Thymus (tissue), 11 donors: Measurements from ENCODE around the gene CLIC4. TPM values are rescaled to one million over a fixed set of nuclear protein-coding genes. Genes with fewer than 3 reads are reported as not detected.
"Not testable (repeated sequence)": the region's sequence is repeated elsewhere in the genome, so short reads cannot be mapped to it uniquely, and the experiment has no call there.

Experiments
- DNase-seq, 9 donors: peaks; one replicate each; pipeline ENCODE4 v3.0.0-alpha.2; 2013; ENCODE audit warnings: low spot score in 9 of 9, low read depth in 6 of 9, missing footprints in 1 of 9
- H3K27ac ChIP-seq, 2 donors: one replicate each; pipeline ENCODE4 v1.5.1; 2013; ENCODE audit warnings: control low read depth in 1 of 2, low read depth in 1 of 2, low read length in 1 of 2, mild to moderate bottlenecking in 1 of 2, moderate library complexity in 1 of 2
- H3K27me3 ChIP-seq, 2 donors: one replicate each; pipeline ENCODE4 v1.5.1; 2013; ENCODE audit warnings: low read length in 1 of 2; ENCODE audit not compliant: control insufficient read depth in 2 of 2, insufficient read depth in 1 of 2
- H3K36me3 ChIP-seq, 2 donors: one replicate each; pipeline ENCODE4 v1.5.1; 2013; ENCODE audit warnings: low read length in 1 of 2, mild to moderate bottlenecking in 1 of 2, moderate library complexity in 1 of 2; ENCODE audit not compliant: control insufficient read depth in 2 of 2, insufficient read depth in 2 of 2
- H3K4me1 ChIP-seq, 2 donors: one replicate each; pipeline ENCODE4 v1.5.1; 2013; ENCODE audit warnings: low read length in 2 of 2; ENCODE audit not compliant: control insufficient read depth in 2 of 2, insufficient read depth in 2 of 2
- H3K4me3 ChIP-seq, 2 donors: one replicate each; pipeline ENCODE4 v1.5.1; 2013; ENCODE audit warnings: low read length in 2 of 2, control low read depth in 1 of 2, mild to moderate bottlenecking in 1 of 2
- H3K9me3 ChIP-seq, 2 donors: one replicate each; pipeline ENCODE4 v1.5.1; 2013; ENCODE audit warnings: low read length in 1 of 2, mild to moderate bottlenecking in 1 of 2; ENCODE audit not compliant: control insufficient read depth in 2 of 2, insufficient read depth in 1 of 2
- WGBS: extraction: QIAGEN DNeasy Blood & Tissue Kit; methylation state at CpG from one replicate; pipeline ENCODE4 v1.1.7; 2013; 5-methylcytosine and 5-hydroxymethylcytosine counted together
- polyA plus RNA-seq: library from polyadenylated mRNA; stranded (reverse); fragments of 200-250 nt; gene quantifications from one replicate; pipeline ENCODE4 v1.2.3, GENCODE V29; 2013
- total RNA-seq: library from RNA; stranded (reverse); fragments of 120-200 nt; gene quantifications from one replicate; pipeline ENCODE4 v1.2.4, GENCODE V29; 2013
- donor health status: healthy.

Gene CLIC4
- total and polyA plus RNA-seq, 2 donors = 29.9 to 96.5 TPM

DNA sequence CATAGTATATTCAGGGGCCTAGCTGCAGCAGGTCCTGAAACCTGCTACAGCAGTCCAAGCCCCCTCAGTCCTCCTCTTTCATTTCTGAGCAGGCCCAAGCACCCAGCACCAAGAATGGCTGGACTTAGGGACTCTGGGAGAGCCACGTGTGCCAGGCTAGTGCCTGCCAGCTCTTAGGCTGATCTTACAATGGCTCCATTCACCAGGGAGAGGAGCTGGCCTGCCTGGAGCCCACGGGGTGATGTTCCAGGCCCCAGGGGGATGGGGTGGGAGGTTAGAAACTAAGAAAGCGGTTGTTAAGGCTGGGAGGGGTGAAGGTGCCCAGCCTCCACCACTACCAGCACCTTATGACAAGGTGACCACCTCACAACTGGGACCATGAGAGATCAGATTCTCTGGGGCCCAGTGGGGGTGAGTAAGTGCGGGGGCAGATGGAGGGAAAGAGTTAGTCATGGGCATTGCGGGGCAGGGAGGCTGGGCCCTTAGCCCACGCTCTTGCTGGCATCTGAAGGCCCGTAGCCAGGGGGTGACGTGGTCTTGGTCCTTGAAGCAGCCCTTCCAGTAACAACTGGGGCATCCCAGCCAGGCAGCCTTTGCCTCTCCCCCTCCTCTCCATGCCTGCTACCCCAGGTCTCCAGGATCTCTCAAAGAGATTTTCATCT lies 30.3 kb upstream of the CLIC4 start:
- no peaks in the 10 kb centered on the region for H3K36me3 ChIP-seq
- no peak overlapping the region for H3K4me3 ChIP-seq
- H3K4me1 ChIP-seq = no peaks in the 10 kb centered on the region
- no peaks in the 10 kb centered on the region for H3K27me3 ChIP-seq
- H3K9me3 ChIP-seq = no peaks in the 10 kb centered on the region
- DNase-seq = no peak
- 99% methylated on average over 8 of the region's 8 CpGs for WGBS
- H3K27ac ChIP-seq = no peak overlapping the region

DNA sequence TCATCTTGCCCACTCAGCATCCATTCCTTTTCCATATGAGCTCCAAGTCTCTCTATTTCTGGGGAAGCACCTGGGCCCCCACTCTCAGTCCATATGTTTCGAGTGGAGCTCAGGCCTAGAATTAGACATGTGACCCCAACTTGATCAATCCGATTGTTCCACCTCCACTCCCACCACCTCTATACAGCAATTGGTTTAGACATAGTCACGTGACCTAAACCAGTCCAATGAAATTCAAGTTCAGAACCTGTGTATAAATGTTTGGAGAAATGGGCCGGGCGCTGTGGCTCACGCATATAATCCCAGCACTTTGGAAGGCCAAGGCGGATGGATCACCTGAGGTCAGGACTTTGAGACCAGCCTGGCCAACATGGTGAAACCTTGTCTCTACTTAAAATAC lies 29.6 kb upstream of the CLIC4 start:
- Histone ChIP-seq H3K27me3 (no peaks in the 10 kb centered on the region), H3K36me3 (no peaks in the 10 kb centered on the region), H3K4me3 (no peak overlapping the region), H3K9me3 (no peaks in the 10 kb centered on the region), H3K4me1 (no peaks in the 10 kb centered on the region), H3K27ac (no peak overlapping the region)
- DNase-seq = no peak
- WGBS = 98% methylated on average over 7 of the region's 7 CpGs

DNA sequence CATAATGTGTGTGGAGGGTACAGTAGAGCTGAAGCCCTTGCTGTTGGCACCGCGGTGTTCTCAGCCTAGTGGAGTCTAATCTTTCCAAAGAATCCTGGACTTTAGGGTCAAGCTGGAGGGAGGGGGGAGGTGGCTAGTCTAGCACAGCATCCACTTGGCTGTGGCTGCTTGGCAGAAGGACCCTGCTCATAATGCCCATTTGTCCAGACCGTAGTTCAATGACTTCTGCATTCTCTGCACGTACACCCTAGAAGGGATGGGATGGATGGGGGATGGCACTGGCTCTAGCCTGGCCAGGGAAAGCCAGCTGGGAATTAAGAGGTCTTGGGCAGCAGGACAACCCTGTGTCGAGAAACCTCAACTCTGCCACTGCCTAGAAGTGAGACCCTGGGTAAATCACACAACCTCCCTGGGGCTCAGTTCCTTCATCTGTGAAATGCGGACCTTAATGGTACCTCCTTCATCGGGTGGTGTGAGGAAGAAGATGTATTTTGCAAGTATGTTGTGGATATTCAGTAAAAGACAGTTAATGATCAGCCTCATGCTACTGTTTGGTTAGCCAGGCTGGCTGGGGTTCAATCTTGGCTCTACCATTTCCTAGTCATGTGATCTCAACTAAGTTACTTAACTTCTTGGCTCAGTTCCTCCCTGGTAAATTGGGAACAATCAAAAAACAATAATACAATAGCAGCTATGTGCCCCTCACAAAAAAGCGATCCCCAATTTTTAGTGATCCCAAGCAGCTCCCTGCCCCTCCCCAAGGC lies 27.2 kb upstream of the CLIC4 start:
- H3K27me3 ChIP-seq = no peaks in the 10 kb centered on the region
- no peak overlapping the region for H3K27ac ChIP-seq
- H3K36me3 ChIP-seq = no peaks in the 10 kb centered on the region
- H3K4me1 ChIP-seq = peaks cover 0 to 4% of the 10 kb centered on the region in 2 donors
- H3K4me3 ChIP-seq = no peak overlapping the region
- no peaks in the 10 kb centered on the region for H3K9me3 ChIP-seq
- WGBS = 98% methylated on average over 8 of the region's 8 CpGs
- no peak for DNase-seq

DNA sequence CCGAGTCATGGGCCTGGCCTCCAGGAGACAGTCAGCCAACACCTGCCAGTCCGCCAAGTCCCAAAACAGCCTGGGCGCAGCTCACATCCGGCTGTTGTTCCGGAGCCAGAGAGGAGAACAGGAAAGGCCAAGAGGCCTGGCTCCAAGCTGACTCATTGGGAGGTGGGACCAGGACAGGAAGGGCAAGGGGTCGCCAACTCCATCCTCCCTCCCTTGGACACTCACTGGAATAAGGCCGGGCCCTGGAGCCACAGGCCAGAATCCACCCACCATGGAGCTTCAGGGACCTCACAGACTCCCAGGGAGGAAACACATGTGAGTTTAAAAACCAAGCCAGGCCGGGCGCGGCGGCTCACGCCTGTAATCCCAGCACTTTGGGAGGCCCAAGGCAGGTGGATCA lies 25.1 kb upstream of the CLIC4 start:
- Histone ChIP-seq H3K36me3 (no peaks in the 10 kb centered on the region), H3K4me3 (no peak overlapping the region), H3K9me3 (no peaks in the 10 kb centered on the region), H3K27ac (no peak overlapping the region), H3K27me3 (no peaks in the 10 kb centered on the region), H3K4me1 (peaks cover 0 to 4% of the 10 kb centered on the region in 2 donors)
- WGBS = 88% methylated on average over 12 of the region's 12 CpGs
- DNase-seq = no peak

DNA sequence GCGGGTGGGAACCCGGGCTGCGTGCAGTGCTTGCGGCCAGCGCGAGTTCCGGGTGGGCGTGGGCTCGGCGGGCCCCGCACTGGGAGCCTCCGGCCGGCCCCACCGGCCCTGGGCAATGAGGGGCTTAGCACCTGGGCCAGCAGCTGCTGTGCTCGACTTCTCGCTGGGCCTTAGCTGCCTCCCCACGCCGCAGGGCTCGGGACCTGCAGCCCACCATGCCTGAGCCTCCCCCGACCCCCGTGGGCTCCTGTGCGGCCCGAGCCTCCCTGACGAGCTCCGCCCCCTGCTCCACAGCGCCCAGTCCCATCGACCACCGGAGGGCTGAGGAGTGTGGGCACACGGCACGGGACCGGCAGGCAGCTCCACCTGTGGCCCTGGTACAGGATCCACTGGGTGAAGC lies 23.7 kb upstream of the CLIC4 start:
- WGBS = 92% methylated on average over 30 of the region's 31 CpGs
- no peak overlapping the region for H3K4me3 ChIP-seq
- no peaks in the 10 kb centered on the region for H3K9me3 ChIP-seq
- no peak overlapping the region for H3K27ac ChIP-seq
- no peaks in the 10 kb centered on the region for H3K27me3 ChIP-seq
- peaks cover 0 to 4% of the 10 kb centered on the region in 2 donors for H3K4me1 ChIP-seq
- no peak for DNase-seq
- H3K36me3 ChIP-seq = no peaks in the 10 kb centered on the region

DNA sequence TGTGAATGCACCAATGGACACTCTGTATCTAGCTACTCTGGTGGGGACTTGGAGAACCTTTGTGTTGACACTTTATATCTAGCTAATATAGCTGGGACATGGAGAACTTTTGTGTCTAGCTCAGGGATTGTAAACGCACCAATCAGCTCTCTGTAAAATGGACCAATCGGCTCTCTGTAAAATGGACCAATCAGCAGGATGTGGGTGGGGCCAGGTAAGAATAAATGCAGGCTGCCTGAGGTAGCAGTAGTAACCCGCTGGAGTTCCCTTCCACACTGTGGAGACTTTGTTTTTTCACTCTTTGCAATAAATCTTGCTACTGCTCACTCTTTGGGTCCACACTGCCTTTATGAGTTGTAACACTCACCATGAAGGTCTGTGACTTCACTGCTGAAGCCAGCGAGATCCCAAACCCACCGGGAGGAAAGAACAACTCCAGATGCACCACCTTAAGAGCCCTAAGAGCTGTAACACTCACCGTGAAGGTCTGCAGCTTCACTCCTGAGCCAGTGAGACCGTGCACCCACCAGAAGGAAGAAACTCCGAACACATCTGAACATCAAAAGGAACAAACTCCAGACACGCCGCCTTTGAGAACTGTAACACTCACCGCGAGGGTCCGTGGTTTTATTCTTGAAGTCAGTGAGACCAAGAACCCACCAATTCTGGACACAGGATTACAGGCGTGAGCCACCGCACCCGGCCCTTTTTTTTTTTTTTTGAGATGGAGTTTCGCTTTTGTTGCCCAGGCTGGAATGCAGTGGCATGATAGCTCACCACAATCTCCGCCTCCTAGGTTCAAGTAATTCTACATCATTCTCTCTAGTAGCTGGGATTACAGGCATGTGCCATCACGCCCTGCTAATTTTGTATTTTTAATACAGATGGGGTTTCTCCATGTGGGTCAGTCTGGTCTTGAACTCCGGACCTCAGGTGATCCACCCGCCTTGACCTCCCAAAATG lies 22.9 kb upstream of the CLIC4 start:
- Histone ChIP-seq H3K4me1 (peaks cover 0 to 13% of the 10 kb centered on the region in 2 donors), H3K4me3 (peak overlapping the region in 1 of 2 donors; percentile 21)
- not testable (repeated sequence) for H3K27me3 ChIP-seq, H3K36me3 ChIP-seq, DNase-seq, H3K27ac ChIP-seq, H3K9me3 ChIP-seq
- WGBS = 52% methylated on average over 21 of the region's 21 CpGs

DNA sequence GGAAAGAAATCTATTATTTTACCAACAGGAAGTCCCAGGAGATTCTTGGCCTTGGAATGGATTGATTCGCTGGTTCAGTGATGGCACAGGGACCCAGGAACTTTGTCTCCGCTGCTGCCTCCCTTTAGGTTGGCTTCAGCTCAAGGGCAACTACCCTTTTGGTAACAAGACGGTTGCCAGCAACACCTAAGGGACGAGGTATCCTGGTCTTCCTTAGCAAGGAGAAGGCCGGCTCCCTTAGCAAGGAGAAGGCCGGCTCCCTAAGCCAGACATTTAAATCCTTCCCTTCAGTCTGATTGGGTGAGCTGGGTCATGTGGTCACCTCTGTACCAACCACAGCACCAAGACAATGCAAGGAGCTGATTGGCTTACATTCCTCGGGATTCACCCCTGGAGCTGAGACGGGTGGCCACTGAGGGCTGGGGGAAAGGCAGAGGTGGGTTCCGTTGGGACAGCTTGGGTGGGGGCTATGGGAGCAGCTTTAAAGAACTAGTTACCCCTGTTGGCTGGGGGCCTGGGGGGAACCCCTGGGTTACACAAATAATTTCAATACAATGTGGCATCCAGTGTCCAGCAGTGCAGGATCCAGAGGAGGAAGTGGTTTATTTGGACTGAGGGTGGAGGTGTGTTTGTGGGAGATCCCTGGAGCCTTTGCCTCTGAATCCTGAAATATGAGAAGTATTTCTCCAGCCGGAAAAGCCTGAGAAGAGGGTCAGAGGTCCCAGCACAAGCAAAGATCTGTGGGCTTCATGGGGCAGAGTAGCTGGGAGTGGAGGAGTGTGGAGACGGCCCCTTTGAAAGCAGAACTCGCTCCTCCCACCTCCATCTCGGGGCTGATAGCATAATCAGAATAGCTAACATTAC lies 20.7 kb upstream of the CLIC4 start:
- Histone ChIP-seq H3K27me3 (no peaks in the 10 kb centered on the region), H3K9me3 (no peaks in the 10 kb centered on the region), H3K27ac (no peak overlapping the region), H3K36me3 (no peaks in the 10 kb centered on the region), H3K4me1 (peaks cover 0 to 22% of the 10 kb centered on the region in 2 donors), H3K4me3 (no peak overlapping the region)
- WGBS = 95% methylated on average over 13 of the region's 13 CpGs
- DNase-seq = no peak

DNA sequence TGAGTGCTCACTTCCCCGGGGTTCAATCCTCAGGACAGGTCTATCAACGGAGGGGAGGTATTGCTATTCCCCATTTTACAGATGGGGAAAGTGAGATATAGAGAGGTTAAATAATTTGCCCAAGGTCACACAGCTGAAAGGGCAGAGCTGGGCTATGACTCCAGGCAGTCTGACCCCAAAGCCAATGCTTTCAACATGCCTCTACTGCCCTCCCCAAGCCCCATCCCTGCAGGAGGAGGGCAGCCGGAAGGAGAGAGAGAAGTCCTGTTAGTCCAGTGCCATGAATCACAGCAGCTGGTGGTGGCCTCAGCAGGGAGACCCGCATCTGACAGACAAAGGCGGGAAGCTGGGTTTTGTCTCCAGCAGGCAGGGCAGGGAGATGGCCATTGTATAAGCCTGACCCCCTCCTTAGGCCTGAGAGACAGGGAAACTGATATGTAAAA lies 20.0 kb upstream of the CLIC4 start:
- no peaks in the 10 kb centered on the region for H3K9me3 ChIP-seq
- no peaks in the 10 kb centered on the region for H3K27me3 ChIP-seq
- DNase-seq = no peak
- no peak overlapping the region for H3K4me3 ChIP-seq
- WGBS = 91% methylated on average over 5 of the region's 5 CpGs
- peaks cover 0 to 23% of the 10 kb centered on the region in 2 donors for H3K4me1 ChIP-seq
- H3K36me3 ChIP-seq = no peaks in the 10 kb centered on the region
- no peak overlapping the region for H3K27ac ChIP-seq
